Fibroblast of gingiva (primary cell): Measurements from ENCODE around the gene CEBPG.

Source experiments
- DNase-seq: peaks from one replicate; pipeline ENCODE4 v3.0.0-alpha.2; 2011; ENCODE audit warnings: low read depth

The CEBPG gene

DNA sequence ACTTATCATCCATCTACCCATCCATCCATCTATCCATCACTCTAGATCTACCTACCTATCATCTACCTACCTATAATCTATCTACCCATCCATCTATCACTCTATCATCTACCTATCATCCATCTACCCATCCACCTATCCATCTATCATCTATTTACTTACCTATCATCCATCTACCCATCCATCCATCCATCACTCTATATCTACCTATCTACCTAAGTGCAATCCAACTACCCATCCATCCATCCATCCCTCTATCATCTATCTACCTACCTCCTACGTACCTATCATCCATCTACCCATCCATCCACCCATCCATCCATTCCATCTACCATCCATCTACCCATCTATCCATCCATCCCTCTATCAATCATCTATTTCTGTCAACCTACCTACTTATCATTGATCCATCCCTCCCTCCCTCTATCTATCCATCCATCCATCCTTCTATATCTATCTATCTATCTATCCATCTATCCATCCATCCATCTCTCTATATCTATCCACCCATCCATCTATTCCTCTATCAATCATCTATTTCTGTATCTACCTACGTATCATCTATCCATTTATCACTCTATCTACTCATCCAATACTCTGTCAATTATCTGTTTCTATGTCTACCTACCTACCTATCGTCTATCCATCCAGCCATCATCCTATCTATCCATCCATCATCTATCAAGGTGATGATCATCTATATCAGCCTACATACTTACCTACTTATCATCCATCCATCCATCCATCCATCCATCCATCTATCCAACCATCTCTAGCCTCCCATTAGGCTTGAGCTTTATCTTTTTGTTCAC, 49.1 kb downstream of the CEBPG start:
- DNase-seq, result no peak

DNA sequence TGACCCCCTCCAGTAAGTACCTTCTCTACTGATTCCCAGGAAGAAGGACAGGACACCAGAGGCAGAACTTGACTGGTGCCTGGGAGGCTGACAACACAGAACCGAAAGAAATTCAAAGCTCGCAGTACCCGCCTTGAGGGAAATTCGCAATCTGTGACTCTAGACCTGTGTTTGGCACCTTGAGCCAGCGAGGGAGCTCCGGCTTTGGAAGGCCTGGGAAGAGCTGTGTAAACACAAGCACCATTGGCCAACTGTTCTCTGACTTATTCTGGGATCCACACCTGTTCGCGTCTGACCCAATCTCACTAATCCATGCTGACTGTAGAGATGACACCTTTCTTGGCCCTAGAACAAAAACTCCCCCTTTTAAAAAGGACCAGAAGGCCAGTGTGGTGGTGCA, 50.7 kb downstream of the CEBPG start:
- DNase-seq, result no peak

DNA sequence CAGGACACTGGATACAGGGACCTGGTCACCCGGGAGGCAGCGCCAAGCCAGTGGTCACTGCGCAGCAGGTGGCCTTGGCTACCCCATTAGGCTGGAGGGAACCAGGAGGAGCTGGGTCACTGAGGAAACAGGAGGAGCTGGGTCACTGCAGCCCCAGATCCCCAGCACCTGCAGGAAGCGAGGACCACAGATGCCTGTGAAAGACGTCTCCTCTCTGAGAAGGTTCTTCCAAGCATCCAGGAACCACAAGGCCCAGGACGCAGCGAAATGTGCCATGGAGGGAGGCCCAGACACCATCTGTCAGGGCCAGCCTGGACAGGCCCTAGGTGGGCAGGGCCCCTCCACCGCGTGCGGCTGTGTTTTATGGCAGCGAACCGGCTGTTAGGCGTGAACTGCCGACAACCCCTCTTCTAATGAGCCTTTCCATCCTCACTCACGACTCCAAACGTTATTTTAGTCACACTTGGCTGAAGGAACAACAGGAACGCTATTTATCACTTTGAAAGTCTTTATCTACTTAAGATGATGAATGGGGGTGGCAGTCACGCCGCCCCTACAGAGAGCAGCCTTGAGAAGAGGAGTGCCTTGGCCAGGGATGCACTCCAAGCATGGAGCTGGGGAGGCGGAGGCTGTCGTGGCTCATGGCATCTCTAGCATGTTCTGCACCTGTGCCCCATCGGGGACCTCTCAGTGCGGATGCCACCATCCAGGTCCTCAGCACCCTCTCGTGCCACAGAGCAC, 53.3 kb downstream of the CEBPG start:
- no peak for DNase-seq

DNA sequence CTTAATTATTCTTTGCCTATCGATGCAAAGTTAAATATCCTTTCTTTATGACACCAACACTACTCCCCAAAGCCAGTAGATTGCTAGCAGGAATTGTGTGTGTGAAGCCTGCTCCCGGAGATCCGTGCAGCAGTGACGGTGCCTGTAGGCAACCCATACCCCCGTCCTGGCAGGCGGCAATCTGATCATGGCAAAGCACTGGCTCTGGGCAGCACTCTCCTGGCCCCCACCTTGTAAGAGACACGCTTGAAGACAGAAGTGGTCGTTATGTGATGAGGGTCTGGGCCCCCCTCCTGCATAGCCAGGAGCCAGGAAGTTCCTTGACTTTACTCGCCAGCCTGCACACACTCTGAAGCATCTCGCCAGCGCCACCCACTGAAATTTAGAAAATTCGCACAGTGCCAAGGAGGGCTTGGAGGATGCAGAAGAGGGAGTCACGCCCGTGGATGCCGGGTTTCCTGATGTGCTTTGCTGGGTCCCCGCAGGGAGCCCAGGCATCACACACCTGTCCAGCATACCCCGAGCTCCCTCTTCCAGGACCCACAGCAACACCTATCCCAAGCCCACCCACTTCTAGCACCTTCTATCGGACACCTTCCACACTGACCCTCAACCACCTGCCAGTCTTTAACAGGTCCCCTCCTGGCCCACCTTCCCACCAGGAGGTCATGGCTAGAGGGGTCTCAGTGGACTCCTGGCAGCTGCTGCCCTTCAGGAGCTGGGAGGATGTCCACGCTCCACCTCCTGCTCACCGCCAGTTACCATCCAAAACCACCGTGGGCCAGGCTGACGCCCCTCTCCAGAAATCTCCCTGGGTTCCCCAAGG, 54.5 kb downstream of the CEBPG start:
- no peak for DNase-seq

DNA sequence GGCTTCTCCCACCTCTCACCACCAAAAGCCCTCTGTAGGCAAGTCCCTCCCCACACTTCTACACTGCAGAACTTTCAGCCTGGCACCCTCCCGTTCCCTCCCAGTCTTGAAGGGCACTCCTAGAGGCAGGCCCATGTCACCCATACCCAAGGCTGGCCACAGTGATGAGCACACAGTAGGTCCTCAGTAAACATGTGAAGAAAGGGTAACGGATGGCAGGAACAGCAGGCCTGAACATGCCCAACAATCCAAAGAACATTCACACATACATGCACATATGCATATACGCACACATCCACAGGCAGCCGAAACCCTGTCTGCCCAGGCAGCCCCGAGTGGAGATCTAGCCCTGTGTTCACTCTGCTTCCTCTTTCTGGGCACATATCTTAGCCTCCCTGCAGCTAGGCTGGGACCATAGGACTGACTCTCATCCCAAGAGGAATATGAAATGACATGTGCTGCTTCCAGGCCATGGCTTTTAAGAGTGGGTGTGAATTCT, 55.2 kb downstream of the CEBPG start:
- DNase-seq, result no peak

DNA sequence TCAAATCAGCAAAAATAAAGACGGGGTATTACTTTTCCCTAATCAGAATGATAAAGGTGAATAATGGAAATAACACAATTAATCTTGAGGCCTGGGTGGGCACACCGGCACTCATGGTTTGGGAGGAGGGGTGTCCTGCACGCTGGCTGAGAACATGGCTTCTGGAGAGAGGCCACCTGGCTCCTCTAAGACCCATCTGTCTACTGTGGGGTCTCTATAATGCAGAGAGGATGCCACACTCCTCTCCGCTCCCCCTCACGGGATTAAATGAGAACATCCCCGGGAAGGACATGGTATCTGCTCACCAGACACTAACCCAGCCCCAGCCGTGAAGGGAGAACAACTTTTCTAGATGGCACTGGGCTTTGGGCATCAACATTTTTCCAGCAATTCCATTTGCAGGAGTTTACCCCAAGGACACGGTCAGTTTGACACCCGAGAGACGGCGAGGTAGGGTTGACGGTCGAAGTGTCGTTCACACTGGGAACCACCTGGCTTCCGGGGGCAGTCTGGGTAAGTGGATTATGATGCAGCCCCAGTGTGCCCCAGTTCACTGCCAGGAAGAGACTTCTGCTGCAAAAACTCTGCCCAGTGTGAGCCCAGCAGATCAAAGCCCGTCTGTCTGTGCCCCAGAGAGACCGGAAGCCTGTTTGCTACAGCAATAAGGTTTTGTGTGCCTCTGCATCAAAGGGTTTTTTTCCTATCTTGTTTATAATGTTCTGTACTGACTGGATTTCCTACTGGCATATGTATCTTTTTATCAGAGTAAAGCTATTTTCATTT, 56.6 kb downstream of the CEBPG start:
- no peak for DNase-seq

DNA sequence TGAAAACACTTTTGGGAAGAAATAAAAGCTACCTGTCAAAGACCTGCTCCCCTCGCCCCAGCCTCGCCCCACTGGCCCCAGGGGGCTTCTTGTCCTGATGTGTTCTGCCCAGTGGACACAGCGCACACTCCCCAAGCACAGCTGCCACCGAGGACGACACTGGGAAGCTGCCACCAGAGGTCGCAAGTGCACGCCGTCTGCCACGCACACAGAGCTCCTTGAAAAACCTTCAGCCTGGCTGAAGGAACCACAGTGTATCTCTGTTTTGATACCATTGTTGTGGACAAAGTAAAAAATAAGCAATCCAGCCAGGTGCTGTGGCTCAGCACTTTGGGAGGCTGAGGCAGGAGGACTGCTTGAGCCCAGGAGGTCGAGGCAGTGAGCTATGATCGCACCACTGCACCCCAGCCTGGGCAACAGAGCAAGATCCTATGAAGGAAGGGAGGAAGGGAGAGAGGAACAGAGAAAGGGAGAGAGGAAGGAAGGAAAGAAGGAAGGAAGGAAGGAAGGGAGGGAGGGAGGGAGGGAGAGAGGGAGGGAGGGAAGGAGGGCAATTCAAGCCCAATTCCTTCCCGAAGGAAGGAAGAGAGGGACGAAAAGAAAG, 57.3 kb downstream of the CEBPG start:
- DNase-seq, result peak; percentile 58

DNA sequence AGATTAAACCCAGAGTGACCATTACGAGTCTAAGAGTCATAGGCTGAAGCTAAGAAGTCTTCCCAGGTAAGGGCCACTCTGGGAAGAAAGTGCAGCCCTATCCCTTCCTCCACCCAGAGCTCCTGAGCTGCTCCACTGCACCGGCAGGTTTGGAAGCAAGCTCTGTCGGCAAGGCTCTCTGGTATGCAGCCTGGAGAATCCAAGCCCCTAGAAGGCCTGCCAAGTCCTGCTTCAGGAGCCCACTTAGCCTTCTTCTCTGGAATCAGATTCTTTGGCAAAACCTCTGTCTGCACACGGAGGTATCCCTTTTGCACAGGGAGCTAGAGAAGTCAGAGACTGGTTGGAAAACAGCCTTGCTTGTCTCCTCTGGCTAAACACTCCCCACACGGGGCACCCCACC, 58.5 kb downstream of the CEBPG start:
- DNase-seq, result no peak
